CD4-positive, alpha-beta memory T cell (primary cell): Measurements from ENCODE around the gene ATP4B. TPM values are rescaled to one million over a fixed set of nuclear protein-coding genes. Genes with fewer than 3 reads are reported as not detected.
A peak's percentile ranks its signal among the peaks of the same experiment; 100 is the strongest.

Source experiments
- CTCF ChIA-PET: fragments of 350-600 bp; sonication (Branson Sonifier 250); formaldehyde crosslinking; loops from one replicate; lab custom pipeline; 2021; ENCODE audit warnings: inconsistent platforms; ENCODE audit not compliant: partially characterized antibody; lab: Charles Lee
- POLR2A ChIA-PET: fragments of 350-600 bp; sonication (Branson Sonifier 250); formaldehyde crosslinking; loops from one replicate; lab custom pipeline; 2021; ENCODE audit not compliant: partially characterized antibody; lab: Charles Lee
- DNase-seq, 5 donors: peaks; one replicate each; pipeline versions ENCODE4 v3.0.0 to v3.0.0-alpha.2; 2020 to 2022; ENCODE audit warnings: mixed read lengths in 1 of 5
- H3K27ac ChIP-seq: one replicate; pipeline ENCODE4 v1.7.0; 2013; ENCODE audit warnings: low read depth, low read length
- H3K27me3 ChIP-seq: 2 replicates; pipeline ENCODE4 v1.7.0; 2013; ENCODE audit warnings: mild to moderate bottlenecking, low read length, moderate library complexity; ENCODE audit not compliant: insufficient read depth
- H3K36me3 ChIP-seq: 2 replicates; pipeline ENCODE4 v1.7.0; 2013; ENCODE audit warnings: mild to moderate bottlenecking, low read length, moderate library complexity; ENCODE audit not compliant: insufficient read depth
- H3K4me1 ChIP-seq: 2 replicates; pipeline ENCODE4 v1.7.0; 2013; ENCODE audit warnings: mild to moderate bottlenecking, low read length, moderate library complexity; ENCODE audit not compliant: insufficient read depth
- H3K4me3 ChIP-seq, 2 donors: one replicate each; pipeline ENCODE4 v1.7.0; 2013; ENCODE audit warnings: low read length in 2 of 2, mild to moderate bottlenecking in 1 of 2
- H3K9me3 ChIP-seq, 2 donors: one replicate each; pipeline ENCODE4 v1.7.0; 2013; ENCODE audit warnings: low read length in 2 of 2, control low read depth in 1 of 2; ENCODE audit not compliant: control insufficient read depth in 1 of 2
- H3K27ac Mint-ChIP-seq, 7 donors: one replicate each; pipeline ENCODE4 v1.8.0; 2020 to 2021; ENCODE audit warnings: mixed read lengths in 7 of 7, mild to moderate bottlenecking in 6 of 7, inconsistent platforms in 3 of 7, moderate library complexity in 3 of 7
- H3K27me3 Mint-ChIP-seq, 2 donors: one replicate each; pipeline ENCODE4 v1.8.0; 2020 to 2021; ENCODE audit warnings: mixed read lengths in 2 of 2
- H3K36me3 Mint-ChIP-seq, 2 donors: one replicate each; pipeline ENCODE4 v1.8.0; 2020 to 2021; ENCODE audit warnings: mixed read lengths in 2 of 2, inconsistent platforms in 1 of 2, mild to moderate bottlenecking in 1 of 2
- H3K4me1 Mint-ChIP-seq, 4 donors: one replicate each; pipeline ENCODE4 v1.8.0; 2020 to 2021; ENCODE audit warnings: mixed read lengths in 4 of 4, mild to moderate bottlenecking in 1 of 4
- H3K4me3 Mint-ChIP-seq, 8 donors: one replicate each; pipeline ENCODE4 v1.8.0; 2020 to 2021; ENCODE audit warnings: mixed read lengths in 8 of 8, mild to moderate bottlenecking in 7 of 8, moderate library complexity in 6 of 8, inconsistent platforms in 3 of 8
- H3K9me3 Mint-ChIP-seq, 8 donors: one replicate each; pipeline ENCODE4 v1.8.0; 2020 to 2021; ENCODE audit warnings: mixed read lengths in 8 of 8, mild to moderate bottlenecking in 5 of 8, inconsistent platforms in 3 of 8, moderate library complexity in 1 of 8
- intact Hi-C: fragments of 100-400 bp; cut with micrococcal nuclease; formaldehyde crosslinking; loops from one replicate; pipeline ENCODE4 v1.15.1; 2023
- polyA plus RNA-seq, 2 donors: library from polyadenylated mRNA; unstranded; fragments of 300-500 nt; fragmentation: Illumina TruSeq; gene quantifications; one replicate each; pipeline ENCODE4 v1.2.3, GENCODE V29; 2021
- total RNA-seq, 2 experiments: library from RNA; stranded (reverse); gene quantifications; one replicate each; pipeline ENCODE4 v1.2.3, GENCODE V29; 2021

Gene ATP4B
- total and polyA plus RNA-seq, 4 experiments from 2014 or later: 0.21 TPM; not detected in 3

DNA sequence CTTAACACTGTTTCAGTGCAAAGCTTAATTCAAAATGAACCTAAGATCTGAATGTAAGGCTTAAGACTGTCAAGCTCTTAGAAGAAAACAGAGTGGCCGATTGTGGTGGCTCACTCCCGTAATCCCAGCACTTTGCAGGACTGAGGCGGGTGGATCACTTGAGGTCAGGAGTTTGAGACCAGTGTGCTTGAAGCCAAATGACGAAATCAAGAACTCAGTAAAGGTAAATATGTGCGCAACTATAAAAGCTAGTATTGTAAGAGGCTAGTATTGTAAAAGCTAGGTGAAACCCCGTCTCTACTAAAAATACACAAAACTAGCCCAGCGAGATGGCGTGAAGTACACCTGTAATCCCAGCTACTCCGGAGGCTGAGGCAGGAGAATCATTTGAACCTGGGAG is 12.7 kb downstream of the ATP4B start:
- peaks cover 4 to 18% (median 7%) of the 10 kb centered on the region in 4 donors for H3K4me1 Mint-ChIP-seq
- Histone ChIP-seq H3K36me3 (no peaks in the 10 kb centered on the region), H3K4me1 (peaks cover 9% of the 10 kb centered on the region), H3K27ac (no peak overlapping the region), H3K27me3 (no peaks in the 10 kb centered on the region), H3K9me3 (no peaks in the 10 kb centered on the region), H3K4me3 (no peak overlapping the region)
- H3K9me3 Mint-ChIP-seq: peaks cover 0 to 12% (median 0%) of the 10 kb centered on the region in 8 donors
- DNase-seq: no peak
- no peak overlapping the region for H3K4me3 Mint-ChIP-seq
- ChIA-PET CTCF (no interaction called here), POLR2A (no interaction called here)
- no peak overlapping the region for H3K27ac Mint-ChIP-seq
- peaks cover 14 to 18% of the 10 kb centered on the region in 2 donors for H3K36me3 Mint-ChIP-seq
- H3K27me3 Mint-ChIP-seq: no peaks in the 10 kb centered on the region
- intact Hi-C loops: no loop called here

DNA sequence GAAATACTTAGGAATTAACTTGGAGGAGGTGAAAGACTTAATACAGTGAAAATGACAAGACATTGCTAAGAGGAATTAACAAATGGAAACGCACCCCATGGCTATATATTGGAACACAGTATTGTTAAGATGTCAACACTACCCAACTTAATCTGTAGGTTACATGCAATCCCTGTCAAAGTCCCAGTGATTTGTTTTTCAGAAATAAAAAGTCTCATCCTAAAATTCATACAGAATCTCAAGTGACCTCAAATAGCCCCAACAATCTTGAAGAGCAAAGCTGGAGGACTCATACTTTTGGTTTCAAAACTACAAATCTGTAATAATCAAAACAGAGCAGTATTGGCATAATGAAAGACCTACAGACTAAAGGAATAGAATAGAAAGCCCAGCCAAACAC is 13.2 kb downstream of the ATP4B start:
- Histone ChIP-seq H3K27ac (no peak overlapping the region), H3K9me3 (no peaks in the 10 kb centered on the region), H3K36me3 (no peaks in the 10 kb centered on the region), H3K4me3 (no peak overlapping the region), H3K27me3 (no peaks in the 10 kb centered on the region), H3K4me1 (peaks cover 9% of the 10 kb centered on the region)
- Mint-ChIP-seq H3K27ac (no peak overlapping the region), H3K4me3 (no peak overlapping the region), H3K36me3 (peaks cover 19 to 24% of the 10 kb centered on the region in 2 donors), H3K27me3 (no peaks in the 10 kb centered on the region), H3K4me1 (peaks cover 4 to 18% (median 7%) of the 10 kb centered on the region in 4 donors), H3K9me3 (peaks cover 0 to 12% (median 0%) of the 10 kb centered on the region in 8 donors)
- DNase-seq: no peak
- ChIA-PET POLR2A (no interaction called here), CTCF (no interaction called here)
- intact Hi-C loops: no loop called here

- Histone ChIP-seq H3K9me3 (no peaks in the 10 kb centered on the region), H3K4me3 (no peak overlapping the region), H3K27me3 (no peaks in the 10 kb centered on the region), H3K4me1 (peaks cover 9% of the 10 kb centered on the region), H3K36me3 (peaks cover 4% of the 10 kb centered on the region), H3K27ac (no peak overlapping the region)
- peaks cover 0 to 15% (median 0%) of the 10 kb centered on the region in 8 donors for H3K9me3 Mint-ChIP-seq
- no peak for DNase-seq
- peaks cover 4 to 18% (median 7%) of the 10 kb centered on the region in 4 donors for H3K4me1 Mint-ChIP-seq
- no peaks in the 10 kb centered on the region for H3K27me3 Mint-ChIP-seq
- ChIA-PET CTCF (no interaction called here), POLR2A (no interaction called here)
- no peak overlapping the region for H3K4me3 Mint-ChIP-seq
- H3K36me3 Mint-ChIP-seq: peaks cover 28 to 33% of the 10 kb centered on the region in 2 donors
- H3K27ac Mint-ChIP-seq: no peak overlapping the region
- intact Hi-C loops: no loop called here
Measured at GRCh38 chr13:113643593-113643992, 14.4 kb downstream of the ATP4B start.

GRCh38 chr13:113642563-113642962 is 15.4 kb downstream of the ATP4B start:
- H3K36me3 Mint-ChIP-seq: peaks cover 37 to 41% of the 10 kb centered on the region in 2 donors
- POLR2A ChIA-PET: no interaction called here
- H3K4me3 Mint-ChIP-seq: no peak overlapping the region
- H3K4me3 ChIP-seq: no peak overlapping the region
- CTCF ChIA-PET: no interaction called here
- no peaks in the 10 kb centered on the region for H3K27me3 ChIP-seq
- no peak for DNase-seq
- H3K4me1 Mint-ChIP-seq: peaks cover 4 to 14% (median 7%) of the 10 kb centered on the region in 4 donors
- H3K27ac ChIP-seq: no peak overlapping the region
- H3K27me3 Mint-ChIP-seq: no peaks in the 10 kb centered on the region
- H3K9me3 Mint-ChIP-seq: peaks cover 0 to 15% (median 0%) of the 10 kb centered on the region in 8 donors
- no peaks in the 10 kb centered on the region for H3K9me3 ChIP-seq
- intact Hi-C loops: no loop called here
- H3K36me3 ChIP-seq: peaks cover 11% of the 10 kb centered on the region
- H3K4me1 ChIP-seq: peaks cover 9% of the 10 kb centered on the region
- peak overlapping the region in 2 of 7 donors; percentile 7 to 68 for H3K27ac Mint-ChIP-seq

GRCh38 chr13:113641426-113641825 is 16.6 kb downstream of the ATP4B start:
- intact Hi-C loops: no loop called here
- CTCF ChIA-PET: no interaction called here
- H3K9me3 ChIP-seq: no peaks in the 10 kb centered on the region
- DNase-seq: no peak
- Mint-ChIP-seq H3K9me3 (peaks cover 0 to 15% (median 0%) of the 10 kb centered on the region in 8 donors), H3K36me3 (peaks cover 47 to 51% of the 10 kb centered on the region in 2 donors), H3K27me3 (no peaks in the 10 kb centered on the region), H3K4me3 (no peak overlapping the region), H3K4me1 (peaks cover 1 to 3% (median 2%) of the 10 kb centered on the region in 4 donors), H3K27ac (no peak overlapping the region)
- H3K4me1 ChIP-seq: peaks cover 3% of the 10 kb centered on the region
- peaks cover 22% of the 10 kb centered on the region for H3K36me3 ChIP-seq
- H3K4me3 ChIP-seq: no peak overlapping the region
- no peak overlapping the region for H3K27ac ChIP-seq
- POLR2A ChIA-PET: no interaction called here
- H3K27me3 ChIP-seq: no peaks in the 10 kb centered on the region

DNA sequence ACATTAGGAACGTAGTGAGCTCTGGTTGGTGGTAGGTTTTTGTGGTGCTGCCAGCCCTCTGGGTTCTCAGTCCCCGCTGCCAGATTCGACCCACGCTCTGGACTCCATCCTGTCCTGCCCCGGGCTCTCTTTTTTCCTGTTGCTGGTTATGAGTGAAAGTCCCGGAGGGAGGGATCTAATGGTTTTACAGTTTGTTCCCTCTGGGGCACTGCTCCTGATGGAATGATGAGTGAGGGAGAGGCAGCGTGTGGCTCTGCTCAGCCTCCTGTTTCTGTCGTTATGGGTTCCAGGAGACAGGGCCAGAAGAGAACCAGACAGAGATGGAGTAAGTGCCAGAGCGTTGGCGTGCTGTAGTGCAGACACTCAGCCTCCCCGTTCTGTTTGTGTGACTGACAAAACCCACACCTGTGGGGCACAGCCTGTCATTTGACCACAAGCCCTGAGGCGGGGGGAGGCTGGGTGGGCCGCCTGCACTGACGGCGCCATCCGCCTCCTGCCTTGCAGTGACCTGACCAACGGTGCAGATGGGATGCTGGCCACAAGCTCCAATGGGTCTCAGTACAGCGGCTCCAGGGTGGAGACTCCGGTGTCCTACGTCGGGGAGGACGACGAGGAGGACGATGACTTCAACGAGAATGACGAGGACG is 18.3 kb downstream of the ATP4B start:
- peaks cover 0 to 15% (median 0%) of the 10 kb centered on the region in 8 donors for H3K9me3 Mint-ChIP-seq
- peaks cover 0 to under 1% (median 0%) of the 10 kb centered on the region in 4 donors for H3K4me1 Mint-ChIP-seq
- Histone ChIP-seq H3K4me1 (no peaks in the 10 kb centered on the region), H3K27ac (no peak overlapping the region), H3K27me3 (no peaks in the 10 kb centered on the region), H3K4me3 (no peak overlapping the region), H3K9me3 (no peaks in the 10 kb centered on the region), H3K36me3 (peaks cover 37% of the 10 kb centered on the region)
- intact Hi-C loops: loop anchor here (5.0 kb wide), 1 partner anchor 278 kb away; no protein-coding TSS in a partner anchor
- H3K27ac Mint-ChIP-seq: no peak overlapping the region
- CTCF ChIA-PET: no interaction called here
- H3K36me3 Mint-ChIP-seq: peaks cover 59 to 61% of the 10 kb centered on the region in 2 donors
- H3K4me3 Mint-ChIP-seq: no peak overlapping the region
- DNase-seq: no peak
- no peaks in the 10 kb centered on the region for H3K27me3 Mint-ChIP-seq
- POLR2A ChIA-PET: no interaction called here

DNA sequence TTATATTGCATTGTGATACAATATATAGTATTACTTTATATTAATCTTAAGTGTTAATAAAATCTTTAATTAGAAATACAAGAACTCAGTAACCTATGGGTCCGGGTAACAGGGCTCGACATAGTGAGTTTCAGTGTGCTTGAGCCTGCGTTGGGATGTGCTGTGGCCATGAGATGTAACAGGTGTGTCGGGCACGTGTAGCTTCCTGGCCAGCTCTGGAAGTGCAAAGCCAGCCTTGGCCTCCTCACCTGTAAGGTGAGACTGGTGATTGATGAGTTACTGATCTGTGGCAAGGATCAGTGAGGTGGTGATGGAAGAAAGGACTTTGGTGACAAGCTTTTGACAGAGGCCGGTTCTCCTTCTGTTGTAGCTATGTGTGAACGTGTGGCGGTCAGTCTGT is 19.2 kb downstream of the ATP4B start:
- Histone ChIP-seq H3K4me1 (no peaks in the 10 kb centered on the region), H3K9me3 (no peaks in the 10 kb centered on the region), H3K36me3 (peaks cover 44% of the 10 kb centered on the region), H3K4me3 (no peak overlapping the region), H3K27me3 (no peaks in the 10 kb centered on the region), H3K27ac (no peak overlapping the region)
- no peak overlapping the region for H3K4me3 Mint-ChIP-seq
- no peaks in the 10 kb centered on the region for H3K27me3 Mint-ChIP-seq
- intact Hi-C loops: loop anchor here (5.0 kb wide), 1 partner anchor 278 kb away; no protein-coding TSS in a partner anchor
- ChIA-PET CTCF (no interaction called here), POLR2A (no interaction called here)
- peak overlapping the region in 1 of 7 donors; percentile 70 for H3K27ac Mint-ChIP-seq
- peaks cover 0 to 15% (median 0%) of the 10 kb centered on the region in 8 donors for H3K9me3 Mint-ChIP-seq
- H3K36me3 Mint-ChIP-seq: peaks cover 69 to 71% of the 10 kb centered on the region in 2 donors
- H3K4me1 Mint-ChIP-seq: peaks cover 0 to 5% (median under 1%) of the 10 kb centered on the region in 4 donors
- no peak for DNase-seq
